ENCODE measurements around the gene RBBP5.

The RBBP5 gene

DNA sequence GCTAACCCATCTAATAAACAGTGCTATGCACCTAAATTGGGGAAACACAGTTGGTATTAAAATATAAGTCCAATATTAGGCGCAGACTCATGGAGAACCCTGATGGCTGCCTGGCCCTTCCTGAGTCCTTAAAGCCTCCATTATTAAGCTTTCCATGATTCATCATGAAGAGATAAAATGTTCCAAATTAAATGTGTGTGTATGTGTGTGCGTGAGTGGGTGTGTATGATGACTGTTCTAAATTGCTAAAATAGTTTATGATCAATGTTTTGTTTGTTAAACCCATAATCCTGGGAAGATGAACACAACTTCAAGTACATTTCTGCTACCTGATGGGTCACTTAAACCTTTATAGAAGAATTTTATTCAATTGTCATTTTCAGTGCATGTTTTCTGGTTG lies 6.3 kb upstream of the RBBP5 start:
- DNase-seq = no peak

DNA sequence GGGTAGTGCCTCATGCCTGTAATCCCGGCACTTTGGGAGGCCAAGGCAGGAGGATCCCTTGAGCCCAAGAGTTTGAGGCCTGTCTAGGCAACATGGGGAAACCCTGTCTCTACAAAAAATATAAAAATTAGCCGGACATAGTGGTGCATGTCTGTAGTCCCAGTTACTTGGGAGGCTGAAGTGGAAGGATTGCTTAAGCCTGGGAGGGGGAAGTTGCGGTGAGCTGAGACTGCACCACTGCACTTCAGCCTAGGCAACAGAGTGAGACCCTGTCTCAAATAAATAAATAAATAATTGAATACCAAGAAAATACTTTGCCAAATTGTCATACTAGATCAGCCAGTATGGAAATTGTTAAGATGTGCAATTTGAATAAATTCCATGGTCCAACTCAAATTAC lies 5.9 kb upstream of the RBBP5 start:
- no peak for DNase-seq

DNA sequence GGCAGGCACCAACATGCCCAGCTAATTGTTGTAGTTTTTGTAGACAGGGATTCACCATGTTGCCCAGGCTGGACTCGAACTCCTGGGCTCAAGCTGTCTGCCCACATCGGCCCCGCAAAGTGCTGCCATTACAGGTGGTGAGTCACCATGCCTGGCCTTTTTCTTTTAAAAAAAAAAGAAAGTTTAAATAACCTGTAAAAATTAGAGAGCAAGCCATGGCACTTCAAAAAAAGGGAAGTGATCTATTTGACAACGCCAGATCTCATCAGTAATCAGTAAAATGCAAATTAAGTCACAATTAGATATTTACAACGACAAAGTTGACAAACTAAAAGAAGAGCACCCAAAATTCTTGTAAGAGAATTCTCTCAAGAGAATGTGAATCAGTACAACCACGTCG lies 2.9 kb upstream of the RBBP5 start:
- no peak for DNase-seq

DNA sequence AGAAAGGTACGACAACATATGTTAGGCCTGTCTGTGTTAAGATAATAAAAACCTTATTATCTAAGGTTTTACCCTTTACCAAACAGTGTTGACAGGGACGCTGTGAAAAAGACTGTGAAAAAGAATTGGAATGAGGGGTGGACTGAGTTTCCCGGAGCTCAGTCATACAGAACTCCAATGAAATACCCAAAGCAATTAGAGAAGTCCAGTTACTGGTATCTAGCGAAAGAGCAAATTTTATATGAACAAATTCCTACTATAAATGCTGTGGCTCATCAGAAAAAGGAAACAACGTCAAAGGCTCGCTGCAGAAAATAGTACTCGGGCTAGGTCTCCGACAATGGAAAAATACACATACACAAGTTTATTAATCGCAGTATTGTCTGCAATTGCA lies 708 bp upstream of the RBBP5 start:
- no peak for DNase-seq

DNA sequence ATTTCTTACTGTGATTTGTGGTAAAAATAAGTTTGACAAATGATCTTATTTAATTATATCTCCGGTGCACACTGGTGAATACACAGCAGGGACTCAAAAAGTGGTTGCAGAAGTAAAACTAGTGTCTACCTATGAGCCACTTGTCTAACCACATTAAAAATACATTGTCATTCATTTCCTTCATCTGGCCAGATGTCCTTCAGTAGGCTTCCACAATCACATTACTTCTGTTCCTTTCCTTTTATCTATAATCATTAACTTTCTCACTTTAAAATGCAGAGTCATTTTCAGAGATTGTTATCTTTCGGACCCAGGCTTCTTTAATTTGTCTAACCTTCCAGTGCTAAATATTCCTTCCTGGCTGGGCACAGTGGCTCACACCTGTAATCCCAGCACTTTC lies 3.0 kb downstream of the RBBP5 start:
- no peak for DNase-seq

DNA sequence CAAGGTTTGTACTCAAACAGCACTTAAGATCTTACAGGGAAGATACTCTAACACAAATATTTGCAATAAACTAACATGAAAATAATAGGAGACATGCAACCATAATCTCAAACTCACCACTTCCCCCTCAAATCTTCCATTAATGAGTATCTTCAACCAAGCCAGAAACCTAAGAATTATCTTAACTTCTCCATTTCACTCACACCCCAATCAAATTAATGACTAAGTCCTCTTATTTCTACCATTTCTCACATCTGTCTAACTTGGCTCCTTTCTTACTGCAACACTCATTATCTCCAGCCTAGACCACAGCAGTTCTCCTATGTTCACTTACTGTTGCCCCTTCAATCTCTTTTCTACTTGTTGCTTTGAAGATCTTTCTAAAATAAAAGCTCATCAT lies 10.4 kb downstream of the RBBP5 start:
- no peak for DNase-seq

DNA sequence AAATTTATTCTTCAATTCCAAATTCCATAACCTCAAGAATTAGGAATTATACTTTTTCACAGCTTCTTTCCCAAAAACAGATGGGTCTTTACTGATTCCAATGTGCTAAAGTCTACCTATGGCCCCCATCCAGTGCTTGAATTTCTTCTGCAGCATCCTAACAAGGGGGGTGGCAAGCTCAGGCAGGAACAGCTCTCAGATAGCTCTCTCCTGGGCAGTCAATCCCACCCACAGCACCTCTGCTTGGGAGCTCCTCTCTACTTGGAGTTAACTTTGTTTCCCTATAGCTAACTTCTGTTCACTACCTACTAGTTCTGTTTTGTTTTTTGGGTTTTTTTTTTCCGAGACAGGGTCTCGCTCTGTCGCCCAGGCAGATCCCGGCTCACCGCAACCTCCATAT lies 12.1 kb downstream of the RBBP5 start:
- no peak for DNase-seq

DNA sequence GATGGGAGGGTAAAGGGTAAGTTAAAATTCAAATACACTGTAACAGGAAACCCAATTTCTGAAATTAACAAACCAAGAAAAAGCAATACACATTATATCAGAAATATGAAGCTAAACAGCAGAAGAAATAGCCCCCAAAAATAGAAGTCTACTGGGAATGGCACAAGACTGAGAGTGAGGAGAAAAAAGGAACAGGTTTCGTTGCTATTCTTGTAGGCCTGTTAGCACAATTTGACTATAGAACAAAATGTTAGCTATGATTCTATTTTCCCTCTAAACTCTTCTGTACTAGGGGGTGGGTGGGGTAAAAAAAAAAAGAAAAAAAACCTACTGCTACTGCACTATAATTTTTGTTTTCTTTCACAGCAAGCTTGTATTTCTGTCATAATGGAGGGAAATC lies 12.5 kb downstream of the RBBP5 start:
- DNase-seq = no peak

DNA sequence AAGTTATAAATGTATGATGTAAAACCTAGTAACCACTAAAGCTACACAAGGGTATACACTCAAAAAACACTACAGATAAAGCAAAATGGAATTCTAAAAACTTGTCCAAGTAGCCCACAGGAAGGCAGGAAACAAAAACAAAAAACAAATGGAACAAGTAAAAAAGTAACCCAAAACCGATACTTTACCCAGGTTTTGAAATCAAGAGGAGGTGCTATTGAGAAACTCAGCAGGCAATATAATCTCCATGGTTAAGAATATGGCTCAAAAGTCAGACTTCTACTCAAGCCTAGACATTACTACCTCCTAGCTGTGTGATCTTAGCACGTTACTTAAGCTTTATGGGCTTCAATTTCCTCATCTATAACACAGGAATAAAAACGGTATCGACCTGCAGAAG lies 13.3 kb downstream of the RBBP5 start:
- DNase-seq = no peak

DNA sequence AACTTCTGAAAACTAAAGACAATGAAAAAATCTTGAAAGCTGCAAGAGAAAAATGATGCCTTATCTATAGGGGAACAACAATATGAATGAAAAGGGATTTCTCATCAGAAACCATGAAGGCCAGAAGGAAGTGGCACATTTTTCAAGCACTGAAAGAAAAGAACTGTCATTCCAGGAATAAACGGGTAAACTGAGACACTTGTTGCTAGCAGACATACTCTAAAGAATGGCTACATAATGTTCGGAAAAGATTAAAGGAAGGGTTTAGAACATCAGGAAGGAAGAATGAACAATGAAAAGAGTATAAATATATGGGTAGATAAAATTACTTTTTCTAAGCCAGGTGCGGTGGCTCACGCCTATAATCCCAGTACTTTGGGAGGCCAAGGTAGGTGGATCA lies 14.5 kb downstream of the RBBP5 start:
- DNase-seq = no peak

DNA sequence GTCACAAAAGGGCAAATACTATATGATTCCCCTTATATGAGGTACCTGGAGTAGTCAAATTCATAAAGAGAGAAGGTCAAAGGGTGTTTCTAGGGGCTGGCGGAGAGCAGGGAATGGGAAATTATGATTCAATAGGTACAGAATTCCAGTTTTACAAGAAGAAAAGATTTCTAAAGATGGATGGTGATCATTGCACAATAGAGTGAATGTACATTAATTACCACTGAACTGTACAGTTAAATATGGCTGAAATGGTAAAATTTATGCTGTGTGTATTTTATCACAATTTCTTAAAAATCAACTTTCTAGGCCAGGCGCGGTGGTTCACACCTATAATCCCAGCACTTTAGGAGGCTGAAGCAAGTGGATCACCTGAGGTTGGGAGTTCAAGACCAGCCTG lies 19.4 kb downstream of the RBBP5 start:
- DNase-seq = no peak

DNA sequence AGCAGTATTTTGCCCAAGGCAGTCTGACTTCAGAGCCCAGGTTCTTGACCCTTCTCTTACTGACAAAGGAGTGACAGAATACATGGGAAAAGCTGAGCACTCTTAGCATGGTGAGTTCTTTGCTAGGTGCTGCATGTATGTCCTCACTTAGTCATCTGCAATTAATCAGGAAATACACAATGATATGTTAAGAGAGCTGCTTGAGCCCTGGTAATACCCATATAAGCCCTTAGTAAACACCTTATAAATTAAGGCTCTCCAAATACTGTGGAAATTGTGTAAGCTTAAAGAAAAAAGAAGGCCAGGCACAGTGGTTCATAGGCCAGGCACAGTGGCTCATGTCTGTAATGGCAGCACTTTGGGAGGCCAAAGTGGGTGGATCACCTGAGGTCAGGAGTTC lies 23.5 kb downstream of the RBBP5 start:
- no peak for DNase-seq

DNA sequence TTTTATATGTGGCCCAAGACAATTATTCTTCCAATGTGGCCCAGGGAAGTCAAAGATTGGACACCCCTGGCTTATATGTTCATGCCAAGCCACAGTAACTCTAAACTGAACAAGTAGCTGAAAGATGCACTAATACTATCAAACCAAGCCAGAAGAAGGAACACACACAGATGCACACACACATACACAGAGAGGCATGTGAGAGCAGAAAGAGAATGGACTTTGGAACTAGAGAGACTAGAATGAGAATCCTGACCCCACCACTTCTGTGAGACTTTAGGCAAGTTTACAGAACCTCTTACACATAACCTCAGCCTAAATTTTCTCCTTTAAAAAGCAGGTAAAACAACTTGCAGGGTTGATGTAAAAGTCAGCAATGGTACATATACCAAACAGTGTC lies 26.4 kb downstream of the RBBP5 start:
- no peak for DNase-seq

DNA sequence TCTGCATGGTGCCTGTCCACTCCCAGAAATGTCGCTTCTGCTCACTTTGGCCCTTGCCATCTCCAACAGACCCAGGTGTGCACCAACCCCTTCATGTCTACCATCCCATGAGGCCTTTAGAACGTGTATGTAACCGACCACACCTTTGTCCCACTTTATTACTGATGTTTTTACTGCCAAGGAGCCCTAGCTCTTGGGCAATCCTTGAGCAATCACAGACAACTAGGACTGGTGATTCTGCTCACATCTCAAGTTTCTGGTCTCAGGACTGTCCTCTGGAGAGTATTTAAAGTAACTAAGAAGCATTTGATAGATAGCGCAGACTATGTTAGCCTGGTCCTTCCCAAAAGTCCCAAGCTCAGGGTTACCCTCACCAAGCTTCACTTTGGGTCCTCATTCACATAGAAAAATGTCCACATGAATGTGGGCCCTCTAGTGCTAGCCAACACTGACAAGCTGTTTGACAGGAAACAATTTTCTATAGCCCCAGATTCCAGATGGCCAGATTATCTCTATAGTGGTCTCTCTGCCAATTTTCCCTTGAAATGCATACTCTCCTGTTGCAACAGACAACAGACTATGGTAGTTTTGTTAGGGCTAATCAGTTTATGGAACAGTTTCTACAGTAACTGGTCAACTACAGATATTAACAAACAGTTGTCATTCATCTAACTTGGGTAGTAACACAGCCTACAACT lies 30.6 kb downstream of the RBBP5 start:
- no peak for DNase-seq

DNA sequence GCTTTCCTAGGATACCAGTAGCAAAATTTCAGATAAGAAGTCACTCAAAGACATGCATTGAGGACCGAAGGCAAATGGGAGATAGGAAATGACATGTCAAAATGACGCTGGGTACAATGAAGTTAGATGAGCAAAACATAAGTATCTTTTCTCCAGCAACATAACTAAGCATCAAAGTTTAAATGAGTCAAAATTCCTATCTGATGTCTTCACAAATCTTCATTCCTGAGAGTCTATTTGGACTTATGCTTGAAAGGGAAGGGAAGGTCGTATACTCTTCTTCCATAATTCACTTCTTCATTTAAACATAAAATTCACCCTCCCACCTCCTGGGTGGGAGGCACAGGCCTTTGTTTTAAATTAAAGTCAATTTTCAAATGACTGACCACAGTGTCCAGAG lies 33.4 kb downstream of the RBBP5 start:
- DNase-seq = no peak

DNA sequence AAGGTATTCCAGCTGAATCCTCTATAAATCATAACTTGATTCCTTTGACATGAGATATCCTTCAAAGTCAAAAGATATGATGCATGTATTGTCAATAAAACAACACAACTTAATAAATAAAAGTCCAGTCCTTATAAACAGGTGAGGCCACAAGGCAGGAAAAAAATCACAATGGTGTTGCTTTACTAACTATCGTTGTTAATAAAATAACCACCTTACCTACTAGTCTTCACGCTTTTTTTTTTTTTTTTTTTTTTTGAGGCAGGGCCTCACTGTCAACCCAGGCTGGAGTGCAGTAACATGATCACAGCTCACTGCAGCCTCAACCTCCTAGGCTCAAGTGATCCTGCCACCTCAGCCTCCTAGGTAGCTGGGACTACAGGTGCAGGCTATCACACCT lies 37.4 kb downstream of the RBBP5 start, which contains the start of gene TMEM81:
TMEM81 (minus strand) TSS at position 101 of the 400 bp plus-strand sequence. CDS start 140 bp downstream, outside the sequence.
- DNase-seq = no peak

DNA sequence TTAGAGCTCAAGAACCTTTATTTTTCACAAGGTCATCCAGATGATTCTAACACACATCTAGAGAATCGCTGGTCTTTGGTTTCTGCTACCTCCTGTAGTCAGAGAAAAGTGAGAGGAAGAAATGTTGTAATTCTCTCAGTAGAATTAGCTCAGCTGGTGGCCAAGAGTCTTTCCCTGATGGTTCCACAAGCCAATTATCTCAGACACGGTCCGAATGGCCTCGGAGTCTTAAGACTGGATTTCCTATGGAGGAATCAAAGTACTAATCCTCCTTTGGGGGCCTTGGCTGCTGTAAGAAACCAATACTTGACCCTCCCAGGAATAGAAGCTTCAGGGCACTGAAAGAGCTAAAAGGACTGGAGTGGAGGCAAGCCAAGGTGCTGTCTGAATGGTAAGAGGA lies 39.3 kb downstream of the RBBP5 start:
- no peak for DNase-seq

DNA sequence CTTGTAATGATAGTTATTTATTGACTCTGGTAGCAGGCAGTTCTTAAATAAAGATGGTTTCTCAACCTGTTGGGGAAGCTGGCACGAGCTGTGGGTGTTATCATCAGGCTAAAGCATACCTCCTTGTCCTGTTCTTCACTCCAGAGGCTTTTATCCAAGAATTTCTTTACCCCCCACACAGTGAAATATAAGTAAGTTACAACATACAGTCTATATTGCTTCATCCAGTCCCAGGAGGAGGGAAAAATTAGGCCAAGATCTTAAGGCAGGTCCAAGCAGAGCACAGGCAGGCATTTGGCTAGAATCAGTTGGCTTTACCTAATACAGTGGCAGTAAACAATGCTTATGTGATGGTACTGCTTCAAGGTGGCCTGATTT lies 43.9 kb downstream of the RBBP5 start:
- DNase-seq = no peak

DNA sequence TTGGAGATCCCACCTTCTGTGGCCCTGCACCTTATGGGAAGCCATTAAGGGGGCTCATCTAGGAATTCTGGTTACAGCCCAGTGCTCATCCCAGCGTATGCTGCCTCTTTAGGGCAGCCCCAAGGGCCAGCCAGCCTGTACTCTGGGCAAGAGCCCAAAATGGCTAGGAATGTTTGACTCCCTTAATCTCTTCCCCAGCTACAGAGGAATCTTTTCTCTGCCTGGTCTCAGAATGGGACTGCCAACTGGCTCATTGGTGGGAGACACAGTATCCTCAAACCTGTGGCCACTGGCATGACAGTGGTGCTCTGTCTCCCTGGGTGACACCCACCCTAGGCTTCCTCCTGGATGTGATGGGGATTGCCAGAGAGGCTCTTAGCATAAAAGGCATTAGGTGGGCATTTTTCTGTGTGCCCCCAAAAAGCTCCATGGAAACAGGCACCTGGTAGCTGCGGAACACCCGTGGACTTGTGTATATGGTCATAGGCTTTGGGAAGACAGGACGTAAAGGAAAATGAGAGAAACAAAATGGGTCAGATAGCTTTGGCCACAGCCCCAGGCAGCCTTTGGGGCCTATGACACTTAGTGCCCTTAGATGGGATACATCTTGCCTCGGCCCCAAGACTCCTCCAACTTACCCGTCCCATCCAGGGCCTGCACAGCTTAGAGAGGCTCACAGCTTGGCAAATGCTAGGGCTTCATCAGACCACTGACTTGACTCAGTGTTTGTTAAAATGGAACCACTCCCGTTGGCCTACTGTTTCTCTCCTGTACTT lies 44.4 kb downstream of the RBBP5 start:
- no peak for DNase-seq

DNA sequence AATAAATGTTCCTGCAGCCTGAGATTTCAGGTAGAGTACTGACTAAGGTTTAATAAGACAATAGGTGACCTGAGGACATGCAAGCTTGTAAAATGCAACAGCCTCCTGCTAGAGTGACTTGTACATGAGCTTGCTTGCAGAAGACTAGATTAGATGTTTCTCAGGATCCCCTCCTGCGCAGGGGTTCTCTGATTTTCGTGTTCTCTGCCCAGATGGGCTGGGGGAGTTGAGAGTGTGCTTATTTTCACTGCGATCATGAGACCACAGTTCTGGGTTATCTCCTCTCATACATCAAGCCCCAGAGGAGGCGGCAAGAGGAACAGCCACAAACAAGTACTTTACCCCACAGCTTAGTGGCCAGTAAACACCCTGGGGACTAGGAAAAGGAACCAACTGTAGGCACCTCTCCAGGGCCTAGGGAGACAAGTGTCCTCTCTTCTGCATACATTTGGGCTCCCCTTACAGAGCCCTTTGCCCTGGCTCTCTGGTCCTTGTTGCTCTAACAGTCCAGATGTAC lies 45.5 kb downstream of the RBBP5 start:
- no peak for DNase-seq

DNA sequence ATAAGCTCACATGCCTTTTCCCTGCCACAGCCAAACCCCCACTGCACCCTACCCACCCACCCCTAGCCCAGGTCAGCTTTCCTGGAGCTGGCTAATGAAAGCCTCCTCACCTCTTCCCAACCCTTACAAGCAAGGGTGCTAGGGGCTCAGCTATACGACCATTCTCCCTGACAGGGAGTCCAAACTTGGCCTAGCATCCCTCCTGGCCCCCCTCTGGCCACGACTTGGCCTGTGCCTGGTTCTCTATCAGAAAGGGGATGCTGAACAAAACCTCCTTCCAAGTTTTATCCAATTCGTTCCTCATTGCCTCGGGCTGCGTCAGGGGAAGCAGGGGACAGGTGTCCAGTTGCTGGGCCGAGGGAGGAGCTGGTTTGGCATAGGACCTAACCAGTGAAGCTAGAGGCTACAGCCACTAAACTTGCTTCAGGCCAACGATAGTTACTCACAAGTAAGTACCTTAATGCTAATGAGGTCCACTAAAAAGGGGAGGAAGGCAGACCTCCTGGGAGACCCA lies 46.1 kb downstream of the RBBP5 start:
- no peak for DNase-seq

DNA sequence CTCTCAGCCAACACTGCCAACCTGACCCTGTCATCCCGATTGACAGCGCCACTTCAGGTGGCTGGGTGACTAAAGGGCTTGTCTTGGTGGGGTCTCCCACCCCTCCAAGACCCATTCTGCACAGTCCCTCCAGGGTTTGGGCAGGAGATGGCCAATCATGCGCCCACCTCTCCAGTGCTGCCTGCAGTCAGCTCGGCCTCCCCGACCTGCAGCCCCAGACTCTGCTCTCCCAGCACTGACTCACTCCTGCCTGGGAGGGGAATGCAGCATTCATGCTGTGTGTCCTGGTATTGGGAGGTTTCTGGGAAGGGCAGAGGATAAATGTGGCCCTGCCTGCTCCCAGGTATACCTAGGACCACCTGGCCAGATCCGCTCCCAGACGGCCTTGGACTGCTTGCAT lies 47.3 kb downstream of the RBBP5 start:
- DNase-seq = no peak

DNA sequence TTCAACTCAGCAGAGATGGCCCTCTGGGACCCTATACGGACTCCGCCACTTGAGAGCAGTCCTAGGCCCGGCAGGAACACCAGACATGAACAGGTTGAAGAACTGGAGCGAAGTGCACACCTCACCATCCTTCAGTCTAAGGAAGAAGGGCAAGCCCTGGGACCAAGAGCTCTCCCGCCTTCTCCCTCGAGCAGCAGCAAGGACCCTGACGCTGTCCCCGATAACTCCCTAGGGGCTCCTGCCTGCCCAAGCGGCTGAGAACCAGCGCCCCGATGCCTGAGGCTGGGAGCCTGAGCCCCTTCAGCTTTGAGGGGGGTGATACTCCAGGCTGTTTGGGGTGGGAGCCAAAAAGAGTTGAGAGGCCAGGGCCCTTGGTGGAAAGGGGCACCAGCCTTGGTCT lies 47.7 kb downstream of the RBBP5 start:
- DNase-seq = no peak

DNA sequence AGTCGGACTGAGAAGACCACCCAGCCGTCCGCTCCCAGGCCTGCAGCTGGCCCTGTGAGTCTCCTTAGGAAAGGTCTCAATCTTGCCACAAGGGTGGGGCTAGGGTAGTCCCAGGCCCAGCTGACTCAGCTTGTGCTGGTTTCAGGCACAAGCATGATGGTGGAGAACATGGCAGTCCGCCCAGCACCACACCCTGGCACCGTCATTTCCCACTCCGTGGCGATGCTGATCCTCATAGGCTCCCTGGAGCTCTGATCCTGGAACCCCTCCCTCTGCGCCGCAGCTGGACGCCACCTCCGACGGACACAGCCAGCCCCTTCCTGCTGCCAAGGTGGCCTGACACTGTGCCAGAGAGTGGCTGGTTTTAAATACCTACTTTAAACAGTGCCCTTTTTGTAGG lies 48.3 kb downstream of the RBBP5 start:
- no peak for DNase-seq

Data from stimulated activated CD4-positive, alpha-beta T cell treated with anti-CD3 and anti-CD28 coated beads, Interleukin-1b, Interleukin-23, amount 100 ng/mL, for 48 hours (primary cell).